ENCODE measurements around the gene CDH23.
"Not testable (repeated sequence)": the region's sequence is repeated elsewhere in the genome, so short reads cannot be mapped to it uniquely, and the experiment has no call there.

CDH23 gene

GRCh38 chr10:71396711-71397295, at the start of gene CDH23:
Gene CDH23, plus strand, starts transcription at chr10:71396920. Its CDS starts 42,912 bp downstream, at chr10:71439832.
- peaks cover 26% of the 10 kb centered on the region for H3K27me3 ChIP-seq (ENCODE audit: control insufficient read depth, insufficient read depth, low read length)
- H3K4me3 ChIP-seq (ENCODE audit: low read length): peak within 1 kb of the TSS; percentile 52
- peaks cover 3% of the 10 kb centered on the region for H3K4me1 ChIP-seq (ENCODE audit: control insufficient read depth, insufficient read depth, low read length)
- H3K36me3 ChIP-seq (ENCODE audit: control insufficient read depth, insufficient read depth, low read length): no peaks in the 10 kb centered on the region
- H3K27ac ChIP-seq (ENCODE audit: low read depth, low read length): no peak within 1 kb of the TSS
- no peak within 1 kb of the TSS for H3K9ac ChIP-seq (ENCODE audit: low read length)

GRCh38 chr10:71347587-71348395, 48.9 kb upstream of the CDH23 start:
- H3K36me3 ChIP-seq (ENCODE audit: control insufficient read depth, insufficient read depth, low read length): peaks cover 5% of the 10 kb centered on the region
- H3K27me3 ChIP-seq (ENCODE audit: control insufficient read depth, insufficient read depth, low read length): no peaks in the 10 kb centered on the region
- no peak overlapping the region for H3K9ac ChIP-seq (ENCODE audit: low read length)
- H3K4me3 ChIP-seq (ENCODE audit: low read length): no peak overlapping the region
- H3K4me1 ChIP-seq (ENCODE audit: control insufficient read depth, insufficient read depth, low read length): no peaks in the 10 kb centered on the region
- H3K27ac ChIP-seq (ENCODE audit: low read depth, low read length): no peak overlapping the region

GRCh38 chr10:71348850-71349249, 47.9 kb upstream of the CDH23 start:
- Histone ChIP-seq H3K27me3 (ENCODE audit: control insufficient read depth, insufficient read depth, low read length) (no peaks in the 10 kb centered on the region), H3K9ac (ENCODE audit: low read length) (no peak overlapping the region), H3K4me3 (ENCODE audit: low read length) (no peak overlapping the region), H3K36me3 (ENCODE audit: control insufficient read depth, insufficient read depth, low read length) (peaks cover 5% of the 10 kb centered on the region), H3K4me1 (ENCODE audit: control insufficient read depth, insufficient read depth, low read length) (no peaks in the 10 kb centered on the region), H3K27ac (ENCODE audit: low read depth, low read length) (no peak overlapping the region)

GRCh38 chr10:71349406-71349805, 47.3 kb upstream of the CDH23 start:
- no peaks in the 10 kb centered on the region for H3K27me3 ChIP-seq (ENCODE audit: control insufficient read depth, insufficient read depth, low read length)
- H3K4me3 ChIP-seq (ENCODE audit: low read length): no peak overlapping the region
- H3K9ac ChIP-seq (ENCODE audit: low read length): no peak overlapping the region
- no peak overlapping the region for H3K27ac ChIP-seq (ENCODE audit: low read depth, low read length)
- peaks cover 5% of the 10 kb centered on the region for H3K36me3 ChIP-seq (ENCODE audit: control insufficient read depth, insufficient read depth, low read length)
- H3K4me1 ChIP-seq (ENCODE audit: control insufficient read depth, insufficient read depth, low read length): no peaks in the 10 kb centered on the region

- Histone ChIP-seq H3K27me3 (ENCODE audit: control insufficient read depth, insufficient read depth, low read length) (no peaks in the 10 kb centered on the region), H3K27ac (ENCODE audit: low read depth, low read length) (no peak overlapping the region), H3K4me3 (ENCODE audit: low read length) (no peak overlapping the region), H3K4me1 (ENCODE audit: control insufficient read depth, insufficient read depth, low read length) (no peaks in the 10 kb centered on the region), H3K36me3 (ENCODE audit: control insufficient read depth, insufficient read depth, low read length) (peaks cover 15% of the 10 kb centered on the region), H3K9ac (ENCODE audit: low read length) (no peak overlapping the region)
Observed at GRCh38 chr10:71351087-71351486, 45.6 kb upstream of the CDH23 start.

GRCh38 chr10:71351628-71352319, 44.9 kb upstream of the CDH23 start:
- no peak overlapping the region for H3K4me3 ChIP-seq (ENCODE audit: low read length)
- no peak overlapping the region for H3K27ac ChIP-seq (ENCODE audit: low read depth, low read length)
- no peaks in the 10 kb centered on the region for H3K27me3 ChIP-seq (ENCODE audit: control insufficient read depth, insufficient read depth, low read length)
- peaks cover 18% of the 10 kb centered on the region for H3K36me3 ChIP-seq (ENCODE audit: control insufficient read depth, insufficient read depth, low read length)
- no peak overlapping the region for H3K9ac ChIP-seq (ENCODE audit: low read length)
- H3K4me1 ChIP-seq (ENCODE audit: control insufficient read depth, insufficient read depth, low read length): no peaks in the 10 kb centered on the region

GRCh38 chr10:71353639-71354038, 43.1 kb upstream of the CDH23 start:
- Histone ChIP-seq H3K27ac (ENCODE audit: low read depth, low read length) (no peak overlapping the region), H3K4me1 (ENCODE audit: control insufficient read depth, insufficient read depth, low read length) (no peaks in the 10 kb centered on the region), H3K4me3 (ENCODE audit: low read length) (no peak overlapping the region), H3K36me3 (ENCODE audit: control insufficient read depth, insufficient read depth, low read length) (peaks cover 20% of the 10 kb centered on the region), H3K9ac (ENCODE audit: low read length) (no peak overlapping the region), H3K27me3 (ENCODE audit: control insufficient read depth, insufficient read depth, low read length) (no peaks in the 10 kb centered on the region)

GRCh38 chr10:71354776-71355175, 41.9 kb upstream of the CDH23 start:
- no peaks in the 10 kb centered on the region for H3K4me1 ChIP-seq (ENCODE audit: control insufficient read depth, insufficient read depth, low read length)
- no peak overlapping the region for H3K9ac ChIP-seq (ENCODE audit: low read length)
- no peak overlapping the region for H3K27ac ChIP-seq (ENCODE audit: low read depth, low read length)
- H3K27me3 ChIP-seq (ENCODE audit: control insufficient read depth, insufficient read depth, low read length): no peaks in the 10 kb centered on the region
- H3K4me3 ChIP-seq (ENCODE audit: low read length): no peak overlapping the region
- H3K36me3 ChIP-seq (ENCODE audit: control insufficient read depth, insufficient read depth, low read length): peaks cover 20% of the 10 kb centered on the region

GRCh38 chr10:71355886-71356285, 40.8 kb upstream of the CDH23 start:
- H3K27me3 ChIP-seq (ENCODE audit: control insufficient read depth, insufficient read depth, low read length): no peaks in the 10 kb centered on the region
- no peak overlapping the region for H3K4me3 ChIP-seq (ENCODE audit: low read length)
- no peak overlapping the region for H3K9ac ChIP-seq (ENCODE audit: low read length)
- peaks cover 20% of the 10 kb centered on the region for H3K36me3 ChIP-seq (ENCODE audit: control insufficient read depth, insufficient read depth, low read length)
- H3K27ac ChIP-seq (ENCODE audit: low read depth, low read length): no peak overlapping the region
- H3K4me1 ChIP-seq (ENCODE audit: control insufficient read depth, insufficient read depth, low read length): no peaks in the 10 kb centered on the region

GRCh38 chr10:71357792-71358265, 38.9 kb upstream of the CDH23 start:
- H3K4me1 ChIP-seq (ENCODE audit: control insufficient read depth, insufficient read depth, low read length): no peaks in the 10 kb centered on the region
- H3K36me3 ChIP-seq (ENCODE audit: control insufficient read depth, insufficient read depth, low read length): peaks cover 18% of the 10 kb centered on the region
- H3K27ac ChIP-seq (ENCODE audit: low read depth, low read length): no peak overlapping the region
- no peak overlapping the region for H3K4me3 ChIP-seq (ENCODE audit: low read length)
- H3K9ac ChIP-seq (ENCODE audit: low read length): no peak overlapping the region
- no peaks in the 10 kb centered on the region for H3K27me3 ChIP-seq (ENCODE audit: control insufficient read depth, insufficient read depth, low read length)

- Histone ChIP-seq H3K27ac (ENCODE audit: low read depth, low read length) (no peak overlapping the region), H3K36me3 (ENCODE audit: control insufficient read depth, insufficient read depth, low read length) (peaks cover 19% of the 10 kb centered on the region), H3K9ac (ENCODE audit: low read length) (no peak overlapping the region), H3K4me3 (ENCODE audit: low read length) (no peak overlapping the region), H3K4me1 (ENCODE audit: control insufficient read depth, insufficient read depth, low read length) (no peaks in the 10 kb centered on the region), H3K27me3 (ENCODE audit: control insufficient read depth, insufficient read depth, low read length) (no peaks in the 10 kb centered on the region)
Observed at GRCh38 chr10:71358277-71358676, 38.4 kb upstream of the CDH23 start.

GRCh38 chr10:71358906-71359305, 37.8 kb upstream of the CDH23 start:
- not testable (repeated sequence) for H3K4me3 ChIP-seq (ENCODE audit: low read length); H3K4me1 ChIP-seq (ENCODE audit: control insufficient read depth, insufficient read depth, low read length); H3K27me3 ChIP-seq (ENCODE audit: control insufficient read depth, insufficient read depth, low read length); H3K27ac ChIP-seq (ENCODE audit: low read depth, low read length); H3K9ac ChIP-seq (ENCODE audit: low read length)
- H3K36me3 ChIP-seq (ENCODE audit: control insufficient read depth, insufficient read depth, low read length): peaks cover 19% of the 10 kb centered on the region
